OCI-M1 (cell line): ENCODE data around the gene ST7L.
A peak's percentile ranks its signal among the peaks of the same experiment; 100 is the strongest.

Experiments used
- DNase-seq: peaks from one replicate; lab custom pipeline; 2025; lab: John Stamatoyannopoulos, UW

Gene ST7L

GRCh38 chr1:112515311-112516009, 103.5 kb downstream of the ST7L start:
- DNase-seq, result no peak

- no peak for DNase-seq
Observed at GRCh38 chr1:112514901-112515300, 104.0 kb downstream of the ST7L start.

- no peak for DNase-seq
Observed at GRCh38 chr1:112513112-112513870, 105.7 kb downstream of the ST7L start.

GRCh38 chr1:112511897-112512296, 107.0 kb downstream of the ST7L start:
- DNase-seq, result no peak

GRCh38 chr1:112510340-112510739, 108.6 kb downstream of the ST7L start:
- DNase-seq, result no peak

- DNase-seq, result no peak
Observed at GRCh38 chr1:112509660-112510178, 109.2 kb downstream of the ST7L start.

- DNase-seq, result no peak
Observed at GRCh38 chr1:112509005-112509659, 109.8 kb downstream of the ST7L start.

- no peak for DNase-seq
Observed at GRCh38 chr1:112508278-112509004, 110.5 kb downstream of the ST7L start, which contains the start of gene WNT2B. WNT2B (plus strand) TSS chr1:112508965; CDS start chr1:112509263, 298 bp downstream.

- no peak for DNase-seq
Observed at GRCh38 chr1:112507921-112508277, 111.0 kb downstream of the ST7L start.

- DNase-seq, result no peak
Observed at GRCh38 chr1:112507336-112507735, 111.6 kb downstream of the ST7L start.

GRCh38 chr1:112506731-112507130, 112.2 kb downstream of the ST7L start:
- DNase-seq, result no peak

GRCh38 chr1:112506306-112506705, 112.6 kb downstream of the ST7L start:
- DNase-seq, result no peak

- DNase-seq, result no peak
Observed at GRCh38 chr1:112505878-112506277, 113.1 kb downstream of the ST7L start.

- no peak for DNase-seq
Observed at GRCh38 chr1:112505400-112505785, 113.5 kb downstream of the ST7L start.

GRCh38 chr1:112504661-112505399, 114.1 kb downstream of the ST7L start:
- no peak for DNase-seq

GRCh38 chr1:112504001-112504660, 114.8 kb downstream of the ST7L start:
- no peak for DNase-seq

GRCh38 chr1:112502826-112503225, 116.1 kb downstream of the ST7L start:
- no peak for DNase-seq

GRCh38 chr1:112501810-112502641, 116.9 kb downstream of the ST7L start:
- DNase-seq, result peak; percentile 55

GRCh38 chr1:112496290-112496689, 122.7 kb downstream of the ST7L start:
- DNase-seq, result no peak

- no peak for DNase-seq
Observed at GRCh38 chr1:112493351-112493750, 125.6 kb downstream of the ST7L start.
